C4-2B (cell line): Measurements from ENCODE around the gene MED25.

Source experiments
- CTCF ChIP-seq: fragments of 450-650 bp; conservative IDR thresholded peaks from 2 replicates; pipeline ENCODE4 v1.5.1; 2017; ENCODE audit warnings: mild to moderate bottlenecking
- ZFX ChIP-seq: fragments of 450-650 bp; IDR thresholded peaks from 2 replicates; pipeline ENCODE4 v1.6.1; 2017

GRCh38 chr19:49861541-49862378 is 43.7 kb downstream of the MED25 start:
- TF ChIP-seq CTCF = no peak; the same call in 1 of the 2 replicates
- TF ChIP-seq ZFX = no peak
